ENCODE measurements around the gene MROH2B. TPM values are rescaled to one million over a fixed set of nuclear protein-coding genes. Genes with fewer than 3 reads are reported as not detected.

MROH2B gene
- total RNA-seq, 1 donor from 2014 or later, result not detected

- no peak for DNase-seq (ENCODE audit: low read depth)
These were observed 97.7 kb downstream of the MROH2B start for GRCh38 chr5:40973364-40974004.

GRCh38 chr5:40972434-40972833, 98.7 kb downstream of the MROH2B start:
- no peak for DNase-seq (ENCODE audit: low read depth)

DNA sequence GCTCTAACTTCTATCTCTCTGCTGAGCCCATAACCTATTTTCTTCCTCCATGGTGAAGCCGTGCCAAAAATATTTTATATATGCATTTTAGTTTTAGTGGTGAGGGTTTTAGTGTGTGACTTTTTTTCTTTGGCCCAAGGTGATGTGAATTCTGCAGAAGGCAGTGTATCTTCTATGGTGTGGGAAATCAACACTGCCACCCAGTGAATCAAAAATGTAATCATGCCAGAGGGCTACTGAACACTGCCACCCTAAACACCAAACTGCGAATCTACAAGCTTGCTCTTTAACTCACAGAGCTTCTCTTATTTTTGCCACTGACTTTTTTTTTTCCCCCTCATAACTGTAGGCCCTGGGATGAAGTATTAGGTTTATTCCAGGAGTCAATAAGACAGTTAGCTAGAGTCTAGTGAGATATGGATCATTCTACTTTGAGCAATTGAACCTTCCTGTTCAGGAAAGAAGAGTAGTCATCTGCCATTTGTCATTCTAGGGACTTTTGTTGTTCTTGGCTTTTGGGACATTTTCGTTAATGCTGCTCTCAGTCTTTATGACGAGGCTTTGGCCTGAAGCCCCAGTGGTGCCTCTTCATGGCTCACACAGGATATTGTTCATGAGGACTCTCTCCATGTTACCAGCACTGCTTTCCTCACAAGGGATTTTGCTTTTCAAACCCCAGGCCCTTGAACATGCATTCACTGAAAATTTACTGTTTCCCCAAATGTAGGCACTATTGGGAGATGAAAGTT, 108.8 kb downstream of the MROH2B start:
- no peak for DNase-seq (ENCODE audit: low read depth)

DNA sequence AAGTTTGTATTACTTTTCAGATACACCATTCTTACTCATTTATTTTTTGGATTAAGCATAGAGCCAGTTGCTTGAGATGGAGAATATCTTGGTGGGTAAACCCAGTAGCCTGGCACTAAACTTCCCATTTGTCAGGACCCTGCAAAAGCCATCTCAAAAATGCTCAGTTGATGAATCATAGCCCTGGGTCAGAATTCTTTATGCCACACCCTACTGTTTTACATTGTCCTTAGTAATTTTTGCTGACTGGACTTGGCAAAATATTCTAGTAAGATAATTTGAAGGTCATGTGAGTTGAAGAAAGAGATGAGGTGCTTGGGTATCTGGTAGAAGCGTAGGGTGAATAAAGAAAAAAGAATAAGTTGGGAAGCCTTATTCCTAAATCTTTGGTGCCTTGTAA, 111.1 kb downstream of the MROH2B start:
- no peak for DNase-seq (ENCODE audit: low read depth)

- DNase-seq (ENCODE audit: low read depth), result no peak
These were observed 112.3 kb downstream of the MROH2B start for GRCh38 chr5:40958811-40959210.

GRCh38 chr5:40957048-40957447, 114.1 kb downstream of the MROH2B start:
- no peak for DNase-seq (ENCODE audit: low read depth)

DNA sequence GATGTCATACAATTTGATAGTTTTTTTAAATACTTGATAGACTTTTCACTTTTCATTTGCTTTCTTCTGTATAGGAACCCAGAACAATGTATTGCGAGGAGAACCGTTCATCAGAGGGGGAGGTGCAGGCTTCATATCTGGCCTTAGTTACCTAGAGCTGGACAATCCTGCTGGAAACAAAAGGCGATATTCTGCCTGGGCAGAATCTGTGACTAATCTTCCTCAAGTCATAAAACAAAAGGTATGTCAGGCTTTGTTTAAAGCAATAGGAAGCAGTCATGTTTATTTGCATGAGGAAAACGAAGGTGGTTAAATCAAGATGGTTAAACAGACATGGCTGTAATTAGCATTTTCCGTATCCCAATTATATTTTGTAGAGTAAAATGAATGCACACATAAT, 115.8 kb downstream of the MROH2B start:
- no peak for DNase-seq (ENCODE audit: low read depth)

Other genes with a start within 250 kb of the MROH2B start
- gene RPL37, start 236.1 kb downstream of the MROH2B start, total RNA-seq, result 58.7 and 67.5 TPM in 2 replicates
- gene CARD6, start 230.0 kb downstream of the MROH2B start, total RNA-seq, result 4.7 and 4.8 TPM in 2 replicates
- 3.6 and 25.8 TPM in 2 replicates for gene C7, start 161.8 kb downstream of the MROH2B start, total RNA-seq
- not detected in 2 replicates for gene C6, start 142.2 kb upstream of the MROH2B start, total RNA-seq